ENCODE measurements around the gene PTPRD. TPM values are rescaled to one million over a fixed set of nuclear protein-coding genes. Genes with fewer than 3 reads are reported as not detected.

Gene PTPRD
- total and polyA plus RNA-seq, 9 of the 15 experiments (the other 6 are each of a cell fraction or from before 2014, with no cell fraction given): 0.11 TPM; not detected in 8

DNA sequence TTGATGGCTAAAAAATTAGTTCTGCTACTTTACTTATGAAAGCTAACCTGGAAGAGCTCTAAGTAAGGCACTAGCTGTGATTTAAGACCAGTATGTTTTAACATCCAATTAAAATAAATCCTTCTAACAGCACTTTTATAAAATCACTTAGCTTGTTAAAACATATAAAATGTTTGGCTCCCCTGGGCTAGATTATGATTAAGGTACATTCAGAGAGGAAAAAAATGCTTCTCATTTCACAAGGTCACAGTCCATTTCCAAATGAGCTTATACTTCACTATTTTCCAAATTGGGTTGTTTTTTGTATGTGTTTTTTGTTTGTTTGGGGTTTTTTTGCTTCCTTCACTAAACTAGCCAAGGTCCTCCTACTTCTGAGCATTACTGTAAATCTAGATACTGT, 1938.3 kb downstream of the PTPRD start:
- ChIA-PET CTCF (ENCODE audit: low intra/inter-chr PET ratio) (no interaction called here), POLR2A (no interaction called here)
- no peak overlapping the region for H3K4me3 ChIP-seq
- no TSS peak for BruUV-seq (replicated peaks)
- H3K9ac ChIP-seq (ENCODE audit: insufficient read depth in 1 of 2, low read depth in 2 of 2, low read length in 2 of 2): no peak overlapping the region
- DNase-seq (ENCODE audit: extremely low read depth in 1 of 4, low spot score in 3 of 4) (no peak), ATAC-seq (no peak), FAIRE-seq (no peak)
- no peaks in the 10 kb centered on the region for H3K79me2 ChIP-seq (ENCODE audit: control insufficient read depth, insufficient read depth, low read length)
- H4K20me1 ChIP-seq (replicated peaks; ENCODE audit: control insufficient read depth, insufficient read depth, low read length): no peaks in the 10 kb centered on the region
- H3K4me1 ChIP-seq (replicated peaks in 1 of 2; ENCODE audit: control insufficient read depth in 2 of 2, insufficient read depth in 2 of 2, low read length in 2 of 2): no peaks in the 10 kb centered on the region
- TF ChIP-seq ZNF764 (CRISPR knock-in tag; IDR thresholded peaks at IDR 0.05; ENCODE audit: low read depth) (no peak), BDP1 (IDR thresholded peaks at IDR 0.05; ENCODE audit: insufficient read depth, insufficient read length) (no peak), ZNF699 (CRISPR knock-in tag; IDR thresholded peaks at IDR 0.05; ENCODE audit: insufficient replicate concordance) (no peak), RHOXF2B (CRISPR knock-in tag; conservative IDR thresholded peaks at IDR 0.05) (no peak), FOXP1 (CRISPR knock-in tag; IDR thresholded peaks at IDR 0.05) (no peak), CEBPG (CRISPR knock-in tag; IDR thresholded peaks at IDR 0.05) (no peak), CEBPG (tag; conservative IDR thresholded peaks at IDR 0.05 in 1 of 2, IDR thresholded peaks at IDR 0.05 in 1 of 2) (no peak), ZNF551 (CRISPR knock-in tag; IDR thresholded peaks at IDR 0.05) (no peak), ZBTB7A (IDR thresholded peaks at IDR 0.05; ENCODE audit: borderline replicate concordance, control insufficient read depth, low read depth, low read length) (no peak)
- TF ChIP-seq, protein P1, sequence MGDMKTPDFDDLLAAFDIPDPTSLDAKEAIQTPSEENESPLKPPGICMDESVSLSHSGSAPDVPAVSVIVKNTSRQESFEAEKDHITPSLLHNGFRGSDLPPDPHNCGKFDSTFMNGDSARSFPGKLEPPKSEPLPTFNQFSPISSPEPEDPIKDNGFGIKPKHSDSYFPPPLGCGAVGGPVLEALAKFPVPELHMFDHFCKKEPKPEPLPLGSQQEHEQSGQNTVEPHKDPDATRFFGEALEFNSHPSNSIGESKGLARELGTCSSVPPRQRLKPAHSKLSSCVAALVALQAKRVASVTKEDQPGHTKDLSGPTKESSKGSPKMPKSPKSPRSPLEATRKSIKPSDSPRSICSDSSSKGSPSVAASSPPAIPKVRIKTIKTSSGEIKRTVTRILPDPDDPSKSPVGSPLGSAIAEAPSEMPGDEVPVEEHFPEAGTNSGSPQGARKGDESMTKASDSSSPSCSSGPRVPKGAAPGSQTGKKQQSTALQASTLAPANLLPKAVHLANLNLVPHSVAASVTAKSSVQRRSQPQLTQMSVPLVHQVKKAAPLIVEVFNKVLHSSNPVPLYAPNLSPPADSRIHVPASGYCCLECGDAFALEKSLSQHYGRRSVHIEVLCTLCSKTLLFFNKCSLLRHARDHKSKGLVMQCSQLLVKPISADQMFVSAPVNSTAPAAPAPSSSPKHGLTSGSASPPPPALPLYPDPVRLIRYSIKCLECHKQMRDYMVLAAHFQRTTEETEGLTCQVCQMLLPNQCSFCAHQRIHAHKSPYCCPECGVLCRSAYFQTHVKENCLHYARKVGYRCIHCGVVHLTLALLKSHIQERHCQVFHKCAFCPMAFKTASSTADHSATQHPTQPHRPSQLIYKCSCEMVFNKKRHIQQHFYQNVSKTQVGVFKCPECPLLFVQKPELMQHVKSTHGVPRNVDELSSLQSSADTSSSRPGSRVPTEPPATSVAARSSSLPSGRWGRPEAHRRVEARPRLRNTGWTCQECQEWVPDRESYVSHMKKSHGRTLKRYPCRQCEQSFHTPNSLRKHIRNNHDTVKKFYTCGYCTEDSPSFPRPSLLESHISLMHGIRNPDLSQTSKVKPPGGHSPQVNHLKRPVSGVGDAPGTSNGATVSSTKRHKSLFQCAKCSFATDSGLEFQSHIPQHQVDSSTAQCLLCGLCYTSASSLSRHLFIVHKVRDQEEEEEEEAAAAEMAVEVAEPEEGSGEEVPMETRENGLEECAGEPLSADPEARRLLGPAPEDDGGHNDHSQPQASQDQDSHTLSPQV (IDR thresholded peaks at IDR 0.05): no peak
- intact Hi-C loops (cut with micrococcal nuclease) (no loop called here), in situ Hi-C loops (cut with MboI) (no loop called here)
- no peak overlapping the region for H3K27ac ChIP-seq (ENCODE audit: extremely low read depth, low read depth, low read length)
- no peaks in the 10 kb centered on the region for H3K36me3 ChIP-seq (ENCODE audit: control insufficient read depth, insufficient read depth, low read length)
- H2AFZ ChIP-seq (ENCODE audit: low read depth, low read length): no peak overlapping the region
- H3K9me1 ChIP-seq (ENCODE audit: control insufficient read depth, insufficient read depth, low read length): no peaks in the 10 kb centered on the region
- no peaks in the 10 kb centered on the region for H3K9me3 ChIP-seq (replicated peaks; ENCODE audit: control insufficient read depth, insufficient read depth, low read depth, low read length)
- H3K27me3 ChIP-seq (ENCODE audit: control insufficient read depth in 2 of 2, insufficient read depth in 2 of 2, low read length in 2 of 2): no peaks in the 10 kb centered on the region
- no peak overlapping the region for H3K4me2 ChIP-seq (ENCODE audit: insufficient read depth, low read length)
